Stimulated activated CD8-positive, alpha-beta memory T cell treated with anti-CD3 and anti-CD28 coated beads, Interleukin-15, amount 100 ng/mL, for 24 hours (primary cell): ENCODE data around the gene COPG2.
A peak's percentile ranks its signal among the peaks of the same experiment; 100 is the strongest.
"Not testable (repeated sequence)": the region's sequence is repeated elsewhere in the genome, so short reads cannot be mapped to it uniquely, and the experiment has no call there.

Source experiments
- DNase-seq: peaks from one replicate; pipeline ENCODE4 v3.0.0-alpha.2; 2020; ENCODE audit warnings: low read depth

The COPG2 gene

GRCh38 chr7:130668258-130669084, at the start of gene COPG2:
TSS of gene COPG2 (minus strand) at chr7:130668748. CDS start at chr7:130668668, 80 bp downstream.
- peak; percentile 59 for DNase-seq

GRCh38 chr7:130712416-130712815, 43.9 kb upstream of the COPG2 start:
- DNase-seq, result no peak

GRCh38 chr7:130708766-130709165, 40.2 kb upstream of the COPG2 start:
- DNase-seq, result no peak

- DNase-seq, result no peak
These were observed 39.5 kb upstream of the COPG2 start for GRCh38 chr7:130708001-130708400.

- DNase-seq, result no peak
These were observed 35.3 kb upstream of the COPG2 start for GRCh38 chr7:130703851-130704250.

GRCh38 chr7:130701650-130702049, 33.1 kb upstream of the COPG2 start:
- DNase-seq, result no peak

GRCh38 chr7:130700760-130701159, 32.2 kb upstream of the COPG2 start:
- DNase-seq, result no peak

GRCh38 chr7:130699686-130700085, 31.1 kb upstream of the COPG2 start:
- no peak for DNase-seq

- no peak for DNase-seq
These were observed 29.3 kb upstream of the COPG2 start for GRCh38 chr7:130697820-130698219.

GRCh38 chr7:130695840-130696239, 27.3 kb upstream of the COPG2 start:
- DNase-seq, result no peak

- not testable (repeated sequence) for DNase-seq
These were observed 23.8 kb upstream of the COPG2 start for GRCh38 chr7:130692396-130692795.

- DNase-seq, result no peak
These were observed 21.1 kb upstream of the COPG2 start for GRCh38 chr7:130689683-130690082.

GRCh38 chr7:130683026-130683425, 14.5 kb upstream of the COPG2 start:
- DNase-seq, result no peak

- no peak for DNase-seq
These were observed 5.9 kb upstream of the COPG2 start for GRCh38 chr7:130674456-130674855.

GRCh38 chr7:130673066-130673465, 4.5 kb upstream of the COPG2 start:
- no peak for DNase-seq

- DNase-seq, result no peak
These were observed 3.6 kb upstream of the COPG2 start for GRCh38 chr7:130672146-130672545.

- DNase-seq, result no peak
These were observed 645 bp upstream of the COPG2 start for GRCh38 chr7:130669085-130669700.

GRCh38 chr7:130667593-130668257, 823 bp downstream of the COPG2 start:
- DNase-seq, result no peak

GRCh38 chr7:130662426-130662825, 6.1 kb downstream of the COPG2 start:
- no peak for DNase-seq

- DNase-seq, result no peak
These were observed 13.3 kb downstream of the COPG2 start for GRCh38 chr7:130655286-130655685.

GRCh38 chr7:130654850-130655249, 13.7 kb downstream of the COPG2 start:
- DNase-seq, result no peak

GRCh38 chr7:130650611-130651120, 17.9 kb downstream of the COPG2 start:
- DNase-seq, result no peak
